Ovary (tissue), 9 donors: ENCODE results near the gene KREMEN1. TPM values are rescaled to one million over a fixed set of nuclear protein-coding genes. Genes with fewer than 3 reads are reported as not detected.

Experiments
- DNase-seq, 5 donors: peaks; one replicate each; pipeline ENCODE4 v3.0.0-alpha.2; 2019 to 2020
- H3K27ac ChIP-seq, 2 donors: fragments of 200-600 bp; one replicate each; pipeline versions ENCODE4 v1.5.1 to v1.8.0; 2019 to 2022
- H3K27me3 ChIP-seq: fragments of 200-600 bp; one replicate; pipeline ENCODE4 v1.8.0; 2022
- H3K36me3 ChIP-seq: fragments of 200-600 bp; sonication (generic); one replicate; pipeline ENCODE4 v1.5.1; 2019
- H3K4me1 ChIP-seq: one replicate; pipeline ENCODE4 v1.8.1; 2013; ENCODE audit warnings: mild to moderate bottlenecking, moderate library complexity; ENCODE audit not compliant: insufficient read depth
- H3K4me3 ChIP-seq: fragments of 200-600 bp; sonication (generic); one replicate; pipeline ENCODE4 v1.5.1; 2017
- H3K9me3 ChIP-seq, 2 donors: fragments of 200-600 bp in 1 of 2; sonication (generic) in 1 of 2; one replicate each; pipeline versions ENCODE4 v1.5.1 to v1.8.1; 2013 to 2019; ENCODE audit warnings: mild to moderate bottlenecking in 1 of 2, moderate library complexity in 1 of 2
- EP300 ChIP-seq: sonication (generic); formaldehyde crosslinking; IDR thresholded peaks from one replicate; pipeline ENCODE4 v1.6.1; 2017; ENCODE audit warnings: antibody characterized with exemption
- POLR2A ChIP-seq: fragments of 450-650 bp; IDR thresholded peaks from one replicate; pipeline ENCODE4 v1.6.1; 2017; ENCODE audit warnings: antibody characterized with exemption, mild to moderate bottlenecking, moderate library complexity
- WGBS, 3 donors: extraction: QIAGEN DNeasy Blood & Tissue Kit in 1 of 3; methylation state at CpG; one replicate each; pipeline versions ENCODE4 v1.1.5 to v1.1.7; 2013 to 2017; 5-methylcytosine and 5-hydroxymethylcytosine counted together
- intact Hi-C, 4 donors: fragments of 100-400 bp; cut with DNase I; formaldehyde crosslinking; loops; one replicate each; pipeline versions ENCODE4 v1.11.0 to v1.15.1; 2022 to 2023
- polyA plus RNA-seq, 2 donors: library from polyadenylated mRNA; stranded (reverse); fragments of 200-250 nt in 1 of 2; fragments of 350-450 nt in 1 of 2; fragmentation: Illumina TruSeq in 1 of 2; extraction: RNeasy Lipid Tissue Mini Kit (QIAGEN cat#74804) in 1 of 2; gene quantifications; one replicate each; pipeline ENCODE4 v1.2.3, GENCODE V29; 2013 to 2014
- total RNA-seq, 7 donors: library from RNA; depleted of rRNA in 2 of 7; stranded (reverse); fragments of >200 nt in 2 of 7; fragmentation: NEBNext Ultra II Directional in 3 of 7; extraction: Animal tissue kit (Norgen Biotek cat#: 25700) in 3 of 7; gene quantifications; one replicate each; pipeline versions ENCODE4 v1.1.0 to v1.2.4, GENCODE V29; 2016 to 2023
- TF ChIP-seq, protein P1 (sequence below), 3 donors: fragments of 450-650 bp in 2 of 3; fragments of 200-600 bp in 1 of 3; IDR thresholded peaks; one replicate each; pipeline versions ENCODE4 v1.5.1 to v1.8.0; 2016 to 2022; ENCODE audit warnings: antibody characterized with exemption in 3 of 3, mild to moderate bottlenecking in 1 of 3
- donor health status: DM: no; HTN: no; CAD: no; lungs with moderate emphysema.
- donor health status: DM: no; HTN: no; CAD: no.
- donor health status: Bipolar disorder and iron deficiency.
- donor health status: DM: yes; HTN: yes; CAD: no.
- donor health status: DM: no; HTN: no; CAD: no.
- donor health status: DM: yes; HTN: yes; CAD: no.

The KREMEN1 gene
- total and polyA plus RNA-seq, 9 donors = 15.4 to 49.5 (median 35.6) TPM

DNA sequence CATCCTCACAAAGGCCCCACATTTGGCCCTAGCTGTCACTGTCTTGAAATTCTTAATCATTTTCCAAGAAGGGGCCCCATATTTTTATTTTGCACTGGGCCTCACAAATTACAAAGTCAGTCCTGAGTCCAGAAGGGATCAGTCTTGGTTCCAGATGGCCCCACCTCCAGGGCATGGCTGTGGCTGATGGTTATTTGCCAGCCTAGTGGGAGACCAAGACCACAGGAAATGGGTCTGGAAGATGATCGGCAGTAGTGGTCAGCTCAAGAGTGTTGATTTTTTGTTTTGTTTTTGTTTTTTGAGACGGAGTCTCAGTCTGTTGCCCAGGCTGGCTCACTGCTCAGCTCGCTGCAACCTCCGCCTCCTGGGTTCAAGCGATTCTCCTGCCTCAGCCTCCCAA lies 85.7 kb downstream of the KREMEN1 start:
- H3K27ac ChIP-seq = no peak overlapping the region
- intact Hi-C loops = loop anchor here in 3 of 4 donors (5.0 to 10.0 kb wide), 4 partner anchors 84 to 304 kb away; partner anchors contain the start of gene KREMEN1 (in 1 of the 3)
- no peaks in the 10 kb centered on the region for H3K4me1 ChIP-seq
- TF ChIP-seq EP300 = no peak
- TF ChIP-seq POLR2A = no peak
- no peak overlapping the region for H3K4me3 ChIP-seq
- WGBS, 3 donors = 71 to 88% (median 83%) methylated on average over 5 of the region's 5 CpGs
- no peaks in the 10 kb centered on the region for H3K27me3 ChIP-seq
- DNase-seq = peak in 1 of 5 donors; percentile 11
- H3K9me3 ChIP-seq = no peaks in the 10 kb centered on the region
- H3K36me3 ChIP-seq = no peaks in the 10 kb centered on the region

GRCh38 chr22:29163808-29164207 lies 91.0 kb downstream of the KREMEN1 start:
- Histone ChIP-seq H3K27ac (no peak overlapping the region), H3K36me3 (no peaks in the 10 kb centered on the region), H3K9me3 (no peaks in the 10 kb centered on the region), H3K27me3 (no peaks in the 10 kb centered on the region), H3K4me3 (no peak overlapping the region), H3K4me1 (no peaks in the 10 kb centered on the region)
- TF ChIP-seq POLR2A (no peak), EP300 (no peak)
- TF ChIP-seq, protein P1, sequence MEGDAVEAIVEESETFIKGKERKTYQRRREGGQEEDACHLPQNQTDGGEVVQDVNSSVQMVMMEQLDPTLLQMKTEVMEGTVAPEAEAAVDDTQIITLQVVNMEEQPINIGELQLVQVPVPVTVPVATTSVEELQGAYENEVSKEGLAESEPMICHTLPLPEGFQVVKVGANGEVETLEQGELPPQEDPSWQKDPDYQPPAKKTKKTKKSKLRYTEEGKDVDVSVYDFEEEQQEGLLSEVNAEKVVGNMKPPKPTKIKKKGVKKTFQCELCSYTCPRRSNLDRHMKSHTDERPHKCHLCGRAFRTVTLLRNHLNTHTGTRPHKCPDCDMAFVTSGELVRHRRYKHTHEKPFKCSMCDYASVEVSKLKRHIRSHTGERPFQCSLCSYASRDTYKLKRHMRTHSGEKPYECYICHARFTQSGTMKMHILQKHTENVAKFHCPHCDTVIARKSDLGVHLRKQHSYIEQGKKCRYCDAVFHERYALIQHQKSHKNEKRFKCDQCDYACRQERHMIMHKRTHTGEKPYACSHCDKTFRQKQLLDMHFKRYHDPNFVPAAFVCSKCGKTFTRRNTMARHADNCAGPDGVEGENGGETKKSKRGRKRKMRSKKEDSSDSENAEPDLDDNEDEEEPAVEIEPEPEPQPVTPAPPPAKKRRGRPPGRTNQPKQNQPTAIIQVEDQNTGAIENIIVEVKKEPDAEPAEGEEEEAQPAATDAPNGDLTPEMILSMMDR (IDR thresholded peaks at IDR 0.05) = no peak
- intact Hi-C loops = no loop called here
- no peak for DNase-seq
- 90 to 91% (median 91%) methylated on average over 13 of the region's 13 CpGs for WGBS, 3 donors

DNA sequence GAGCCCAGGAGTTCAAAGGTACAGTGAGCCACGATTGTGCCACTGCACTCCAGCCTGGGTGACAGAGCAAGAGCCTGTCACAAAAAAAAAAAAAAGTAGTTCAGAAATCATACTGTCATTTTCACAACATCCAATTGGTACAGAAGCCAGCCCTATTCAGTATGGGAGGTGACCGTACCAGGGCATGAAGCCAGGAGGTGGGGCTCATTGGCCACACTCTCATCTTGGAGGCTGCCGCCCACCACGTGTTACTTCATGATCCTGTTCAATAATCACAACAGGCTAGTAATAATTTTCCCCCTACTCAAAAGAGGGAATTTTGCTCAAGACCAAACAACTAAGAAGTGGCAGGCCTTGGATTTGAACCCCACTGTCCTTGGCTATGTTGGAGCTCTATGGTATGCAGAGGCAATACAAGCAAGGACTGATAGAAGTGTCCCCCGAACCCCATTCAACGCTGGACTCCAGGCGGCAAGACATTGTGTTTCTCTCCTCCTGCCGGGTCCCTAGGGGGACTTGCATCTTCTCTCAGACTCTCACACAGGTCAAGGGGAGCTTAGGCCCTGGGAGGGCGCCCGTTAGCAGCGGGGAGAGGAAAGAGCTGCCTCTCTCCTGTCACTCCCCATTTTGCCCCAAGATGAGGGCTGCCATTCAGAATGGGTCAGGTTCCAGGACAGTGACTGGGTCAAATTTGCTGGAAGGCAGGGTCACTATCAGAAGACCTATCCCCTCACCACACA lies 92.7 kb downstream of the KREMEN1 start:
- Histone ChIP-seq H3K4me3 (no peak overlapping the region), H3K36me3 (no peaks in the 10 kb centered on the region), H3K9me3 (no peaks in the 10 kb centered on the region), H3K4me1 (no peaks in the 10 kb centered on the region), H3K27ac (no peak overlapping the region), H3K27me3 (no peaks in the 10 kb centered on the region)
- 77 to 82% (median 79%) methylated on average over 11 of the region's 11 CpGs for WGBS, 3 donors
- DNase-seq = peak in 1 of 5 donors; percentile 25
- intact Hi-C loops = no loop called here
- TF ChIP-seq EP300 = no peak
- TF ChIP-seq, protein P1 (IDR thresholded peaks at IDR 0.05) = no peak

- DNase-seq = no peak
- Histone ChIP-seq H3K27ac (no peak overlapping the region), H3K4me3 (no peak overlapping the region), H3K4me1 (no peaks in the 10 kb centered on the region), H3K27me3 (no peaks in the 10 kb centered on the region), H3K36me3 (no peaks in the 10 kb centered on the region), H3K9me3 (no peaks in the 10 kb centered on the region)
- WGBS, 3 donors = 75 to 84% (median 82%) methylated on average over 6 of the region's 6 CpGs
- no peak for TF ChIP-seq POLR2A
- TF ChIP-seq, protein P1 (IDR thresholded peaks at IDR 0.05) = no peak
- no peak for TF ChIP-seq EP300
- intact Hi-C loops = no loop called here
Observed at GRCh38 chr22:29166180-29166579, 93.3 kb downstream of the KREMEN1 start.
